Vagina (tissue), 2 donors: ENCODE data around the gene SLAMF6. TPM values are rescaled to one million over a fixed set of nuclear protein-coding genes. Genes with fewer than 3 reads are reported as not detected.
"Not testable (repeated sequence)": the region's sequence is repeated elsewhere in the genome, so short reads cannot be mapped to it uniquely, and the experiment has no call there.

Experiments
- DNase-seq, 2 donors: peaks; one replicate each; pipeline ENCODE4 v3.0.0-alpha.2; 2017; ENCODE audit errors: extremely low spot score in 2 of 2
- H3K27ac ChIP-seq: fragments of 200-600 bp; sonication (generic); one replicate; pipeline ENCODE4 v1.5.1; 2019
- H3K27me3 ChIP-seq: fragments of 200-600 bp; sonication (generic); one replicate; pipeline ENCODE4 v1.5.1; 2019
- H3K36me3 ChIP-seq, 2 donors: fragments of 200-600 bp; sonication (generic); one replicate each; pipeline ENCODE4 v1.5.1; 2017 to 2019
- H3K4me1 ChIP-seq: fragments of 200-600 bp; sonication (generic); one replicate; pipeline ENCODE4 v1.5.1; 2019
- H3K4me3 ChIP-seq, 2 donors: fragments of 200-600 bp; sonication (generic); 1 replicate in 1 of 2; 2 replicates in 1 of 2; pipeline ENCODE4 v1.5.1; 2016 to 2019
- H3K9me3 ChIP-seq: fragments of 200-600 bp; sonication (generic); one replicate; pipeline ENCODE4 v1.5.1; 2019
- POLR2A ChIP-seq, 2 donors: fragments of 450-650 bp; IDR thresholded peaks; one replicate each; pipeline ENCODE4 v1.6.1; 2017; ENCODE audit warnings: antibody characterized with exemption in 2 of 2, mild to moderate bottlenecking in 2 of 2, moderate library complexity in 2 of 2
- POLR2AphosphoS5 ChIP-seq, 2 donors: sonication (generic); formaldehyde crosslinking; IDR thresholded peaks; one replicate each; pipeline ENCODE4 v1.9.0; 2017; ENCODE audit warnings: antibody characterized with exemption in 2 of 2, mild to moderate bottlenecking in 2 of 2, low read depth in 1 of 2; ENCODE audit not compliant: insufficient read depth in 1 of 2
- intact Hi-C: fragments of 100-400 bp; cut with DNase I; formaldehyde crosslinking; loops from one replicate; pipeline ENCODE4 v1.15.1; 2023
- total RNA-seq: library from RNA; depleted of rRNA; stranded (reverse); fragments of >200 nt; gene quantifications from one replicate; pipeline ENCODE4 v1.2.3, GENCODE V29; 2016
- TF ChIP-seq, protein P1 (sequence below), 3 experiments: fragments of 450-650 bp in 2 of 3; fragments of 200-600 bp in 1 of 3; sonication (generic) in 1 of 3; IDR thresholded peaks; one replicate each; pipeline ENCODE4 v1.5.1; 2017 to 2019; ENCODE audit warnings: antibody characterized with exemption in 3 of 3, mild to moderate bottlenecking in 2 of 3, moderate library complexity in 2 of 3

Gene SLAMF6
- total RNA-seq, 1 donor from 2014 or later = 8.6 TPM

- intact Hi-C loops = no loop called here
- H3K4me1 ChIP-seq = no peaks in the 10 kb centered on the region
- H3K36me3 ChIP-seq = no peaks in the 10 kb centered on the region
- no peak overlapping the region for H3K27ac ChIP-seq
- no peaks in the 10 kb centered on the region for H3K27me3 ChIP-seq
- no peak for TF ChIP-seq POLR2A (IDR thresholded peaks at IDR 0.05)
- TF ChIP-seq, protein P1, sequence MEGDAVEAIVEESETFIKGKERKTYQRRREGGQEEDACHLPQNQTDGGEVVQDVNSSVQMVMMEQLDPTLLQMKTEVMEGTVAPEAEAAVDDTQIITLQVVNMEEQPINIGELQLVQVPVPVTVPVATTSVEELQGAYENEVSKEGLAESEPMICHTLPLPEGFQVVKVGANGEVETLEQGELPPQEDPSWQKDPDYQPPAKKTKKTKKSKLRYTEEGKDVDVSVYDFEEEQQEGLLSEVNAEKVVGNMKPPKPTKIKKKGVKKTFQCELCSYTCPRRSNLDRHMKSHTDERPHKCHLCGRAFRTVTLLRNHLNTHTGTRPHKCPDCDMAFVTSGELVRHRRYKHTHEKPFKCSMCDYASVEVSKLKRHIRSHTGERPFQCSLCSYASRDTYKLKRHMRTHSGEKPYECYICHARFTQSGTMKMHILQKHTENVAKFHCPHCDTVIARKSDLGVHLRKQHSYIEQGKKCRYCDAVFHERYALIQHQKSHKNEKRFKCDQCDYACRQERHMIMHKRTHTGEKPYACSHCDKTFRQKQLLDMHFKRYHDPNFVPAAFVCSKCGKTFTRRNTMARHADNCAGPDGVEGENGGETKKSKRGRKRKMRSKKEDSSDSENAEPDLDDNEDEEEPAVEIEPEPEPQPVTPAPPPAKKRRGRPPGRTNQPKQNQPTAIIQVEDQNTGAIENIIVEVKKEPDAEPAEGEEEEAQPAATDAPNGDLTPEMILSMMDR (IDR thresholded peaks at IDR 0.05) = no peak
- TF ChIP-seq POLR2AphosphoS5 (IDR thresholded peaks at IDR 0.05; ENCODE audit: insufficient read depth in 1 of 2, low read depth in 1 of 2) = no peak
- no peak for DNase-seq
- peak overlapping the region in 1 of 2 donors; percentile 24 for H3K4me3 ChIP-seq
- no peaks in the 10 kb centered on the region for H3K9me3 ChIP-seq
Measured at GRCh38 chr1:160522136-160522535, 919 bp downstream of the SLAMF6 start.

GRCh38 chr1:160521554-160521953 lies 1.5 kb downstream of the SLAMF6 start:
- no peak overlapping the region for H3K27ac ChIP-seq

GRCh38 chr1:160520999-160521398 lies 2.1 kb downstream of the SLAMF6 start:
- intact Hi-C loops = no loop called here
- Histone ChIP-seq H3K4me3 (peak overlapping the region in 1 of 2 donors; percentile 9), H3K27me3 (no peaks in the 10 kb centered on the region), H3K4me1 (no peaks in the 10 kb centered on the region), H3K36me3 (no peaks in the 10 kb centered on the region), H3K27ac (no peak overlapping the region), H3K9me3 (no peaks in the 10 kb centered on the region)
- no peak for DNase-seq
- TF ChIP-seq POLR2A (IDR thresholded peaks at IDR 0.05) = no peak
- TF ChIP-seq POLR2AphosphoS5 (IDR thresholded peaks at IDR 0.05; ENCODE audit: insufficient read depth in 1 of 2, low read depth in 1 of 2) = no peak
- TF ChIP-seq, protein P1 (IDR thresholded peaks at IDR 0.05) = no peak

More at GRCh38 chr1:160521554-160521953, 1.5 kb downstream of the SLAMF6 start:
- Histone ChIP-seq H3K36me3 (no peaks in the 10 kb centered on the region), H3K4me1 (no peaks in the 10 kb centered on the region), H3K4me3 (peak overlapping the region in 1 of 2 donors; percentile 24), H3K27me3 (no peaks in the 10 kb centered on the region), H3K9me3 (no peaks in the 10 kb centered on the region)
- intact Hi-C loops = no loop called here
- DNase-seq = no peak
- no peak for TF ChIP-seq POLR2A (IDR thresholded peaks at IDR 0.05)
- TF ChIP-seq, protein P1 (IDR thresholded peaks at IDR 0.05) = no peak
- no peak for TF ChIP-seq POLR2AphosphoS5 (IDR thresholded peaks at IDR 0.05; ENCODE audit: insufficient read depth in 1 of 2, low read depth in 1 of 2)

DNA sequence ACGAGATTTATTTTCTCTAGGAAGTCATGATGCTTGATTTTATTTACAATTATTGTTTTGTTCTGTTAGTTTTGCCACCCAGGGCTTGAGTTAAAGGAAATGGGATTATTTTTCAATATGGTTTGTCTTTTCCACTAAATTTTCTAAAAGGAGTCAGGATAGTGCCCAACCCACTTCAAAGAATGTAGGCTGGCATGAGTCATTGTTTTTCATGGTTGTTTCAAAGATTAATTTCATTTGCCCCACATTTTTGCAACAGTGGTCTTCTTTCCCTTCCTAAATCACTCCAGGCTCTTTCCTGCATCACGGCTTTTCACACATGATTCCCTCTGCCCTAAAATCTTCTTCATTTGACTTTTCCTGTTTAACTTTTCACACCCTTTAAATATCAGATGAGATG lies 2.5 kb downstream of the SLAMF6 start:
- Histone ChIP-seq H3K27ac (no peak overlapping the region), H3K9me3 (no peaks in the 10 kb centered on the region), H3K36me3 (no peaks in the 10 kb centered on the region), H3K4me3 (peak overlapping the region in 1 of 2 donors; percentile 9), H3K27me3 (no peaks in the 10 kb centered on the region), H3K4me1 (no peaks in the 10 kb centered on the region)
- DNase-seq = no peak
- TF ChIP-seq, protein P1 (IDR thresholded peaks at IDR 0.05) = no peak
- TF ChIP-seq POLR2A (IDR thresholded peaks at IDR 0.05) (no peak), POLR2AphosphoS5 (IDR thresholded peaks at IDR 0.05; ENCODE audit: insufficient read depth in 1 of 2, low read depth in 1 of 2) (no peak)
- intact Hi-C loops = no loop called here

- H3K4me3 ChIP-seq = no peak overlapping the region
- TF ChIP-seq, protein P1 (IDR thresholded peaks at IDR 0.05) = no peak
- TF ChIP-seq POLR2AphosphoS5 (IDR thresholded peaks at IDR 0.05; ENCODE audit: insufficient read depth in 1 of 2, low read depth in 1 of 2) = no peak
- TF ChIP-seq POLR2A (IDR thresholded peaks at IDR 0.05) = no peak
Measured at GRCh38 chr1:160519642-160520435, 3.2 kb downstream of the SLAMF6 start.

DNA sequence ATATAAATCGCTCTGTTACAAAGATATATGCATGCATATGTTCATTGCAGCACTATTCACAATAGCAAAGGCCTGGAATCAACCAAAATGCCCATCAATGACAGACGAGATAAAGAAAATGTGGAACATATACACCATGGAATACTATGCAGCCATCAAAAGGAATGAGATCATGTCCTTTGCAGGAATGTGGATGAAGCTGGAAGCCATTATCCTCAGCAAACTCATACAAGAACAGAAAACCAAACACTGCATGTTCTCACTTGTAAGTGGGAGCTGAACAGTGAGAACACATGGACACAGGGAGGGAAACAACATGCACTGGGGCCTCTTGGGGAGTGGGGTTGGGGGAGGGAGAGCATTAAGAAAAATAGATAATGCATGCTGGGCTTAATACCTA lies 5.5 kb downstream of the SLAMF6 start:
- H3K36me3 ChIP-seq, intact Hi-C loops, DNase-seq, H3K27ac ChIP-seq, H3K27me3 ChIP-seq, H3K4me3 ChIP-seq, H3K9me3 ChIP-seq, H3K4me1 ChIP-seq: not testable (repeated sequence)

More at GRCh38 chr1:160519642-160520435, 3.2 kb downstream of the SLAMF6 start:
- Histone ChIP-seq H3K27me3 (no peaks in the 10 kb centered on the region), H3K27ac (no peak overlapping the region), H3K4me1 (no peaks in the 10 kb centered on the region), H3K36me3 (no peaks in the 10 kb centered on the region), H3K9me3 (no peaks in the 10 kb centered on the region)
- intact Hi-C loops = no loop called here
- DNase-seq = no peak

DNA sequence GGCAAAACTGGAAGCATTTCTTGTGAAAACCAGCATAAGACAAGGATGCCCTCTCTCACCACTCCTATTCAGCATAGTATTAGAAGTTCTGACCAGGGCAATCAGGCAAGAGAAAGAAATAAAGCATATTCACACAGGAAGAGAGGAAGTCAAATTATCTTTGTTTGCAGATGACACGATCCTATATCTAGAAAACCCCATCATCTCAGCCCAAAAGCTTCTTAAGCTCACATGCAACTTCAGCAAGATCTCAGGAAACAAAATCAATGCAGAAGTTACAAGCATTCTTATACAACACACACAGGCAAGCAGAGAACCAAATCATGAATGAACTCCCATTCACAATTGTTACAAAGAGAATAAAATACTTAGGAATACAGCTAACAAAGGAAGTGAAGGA lies 7.1 kb downstream of the SLAMF6 start:
- H3K27ac ChIP-seq, intact Hi-C loops, H3K4me1 ChIP-seq, H3K4me3 ChIP-seq, H3K36me3 ChIP-seq, H3K9me3 ChIP-seq, H3K27me3 ChIP-seq, DNase-seq: not testable (repeated sequence)
